Esophagus muscularis mucosa (tissue), 4 donors: ENCODE measurements around the gene PGBD5. TPM values are rescaled to one million over a fixed set of nuclear protein-coding genes. Genes with fewer than 3 reads are reported as not detected.

Experiments used
- DNase-seq: peaks from one replicate; pipeline ENCODE4 v3.0.0-alpha.2; 2017; ENCODE audit errors: extremely low spot score
- H3K27ac ChIP-seq, 4 donors: fragments of 200-600 bp; sonication (generic); replicated peaks in 1 of 4; 1 replicate in 3 of 4; 2 replicates in 1 of 4; pipeline ENCODE4 v1.5.1; 2016 to 2019; ENCODE audit warnings: mild to moderate bottlenecking in 1 of 4
- H3K27me3 ChIP-seq, 4 donors: fragments of 200-600 bp; sonication (generic); one replicate each; pipeline versions ENCODE4 v1.5.1 to v1.6.0; 2016 to 2019
- H3K36me3 ChIP-seq, 4 donors: fragments of 200-600 bp; sonication (generic); one replicate each; pipeline ENCODE4 v1.5.1; 2016 to 2019
- H3K4me1 ChIP-seq, 4 donors: fragments of 200-600 bp; sonication (generic); one replicate each; pipeline ENCODE4 v1.5.1; 2016 to 2019
- H3K4me3 ChIP-seq, 4 donors: fragments of 200-600 bp; sonication (generic); 1 replicate in 2 of 4; 2 replicates in 2 of 4; pipeline ENCODE4 v1.5.1; 2016 to 2019; ENCODE audit warnings: mild to moderate bottlenecking in 4 of 4, moderate library complexity in 1 of 4
- H3K9me3 ChIP-seq, 4 donors: fragments of 200-600 bp; sonication (generic); 1 replicate in 3 of 4; 2 replicates in 1 of 4; pipeline ENCODE4 v1.5.1; 2016 to 2019
- EP300 ChIP-seq: sonication (generic); formaldehyde crosslinking; IDR thresholded peaks from one replicate; pipeline ENCODE4 v1.6.1; 2017; ENCODE audit warnings: antibody characterized with exemption
- POLR2A ChIP-seq: fragments of 450-650 bp; IDR thresholded peaks from one replicate; pipeline ENCODE4 v1.6.1; 2017; ENCODE audit warnings: antibody characterized with exemption, moderate library complexity, mild to moderate bottlenecking, low read depth
- POLR2AphosphoS5 ChIP-seq, 2 donors: sonication (generic); formaldehyde crosslinking; IDR thresholded peaks; one replicate each; pipeline ENCODE4 v1.6.1; 2017; ENCODE audit warnings: antibody characterized with exemption in 2 of 2
- WGBS: methylation state at CpG from one replicate; pipeline ENCODE4 v1.1.5; 2018; 5-methylcytosine and 5-hydroxymethylcytosine counted together
- intact Hi-C: fragments of 100-400 bp; cut with DNase I; formaldehyde crosslinking; loops from one replicate; pipeline ENCODE4 v1.15.1; 2023
- total RNA-seq, 4 donors: library from RNA; depleted of rRNA; stranded (reverse); fragments of >200 nt; gene quantifications; one replicate each; pipeline versions ENCODE4 v1.1.0 to v1.2.1, GENCODE V29; 2016
- TF ChIP-seq, protein P1 (sequence below), 3 experiments: fragments of 200-600 bp in 2 of 3; fragments of 450-650 bp in 1 of 3; sonication (generic) in 2 of 3; IDR thresholded peaks; one replicate each; pipeline ENCODE4 v1.5.1; 2017 to 2019; ENCODE audit warnings: antibody characterized with exemption in 3 of 3, mild to moderate bottlenecking in 2 of 3, moderate library complexity in 1 of 3

PGBD5 gene
- total RNA-seq, 4 donors from 2014 or later: 0.19 to 1.2 (median 0.62) TPM

DNA sequence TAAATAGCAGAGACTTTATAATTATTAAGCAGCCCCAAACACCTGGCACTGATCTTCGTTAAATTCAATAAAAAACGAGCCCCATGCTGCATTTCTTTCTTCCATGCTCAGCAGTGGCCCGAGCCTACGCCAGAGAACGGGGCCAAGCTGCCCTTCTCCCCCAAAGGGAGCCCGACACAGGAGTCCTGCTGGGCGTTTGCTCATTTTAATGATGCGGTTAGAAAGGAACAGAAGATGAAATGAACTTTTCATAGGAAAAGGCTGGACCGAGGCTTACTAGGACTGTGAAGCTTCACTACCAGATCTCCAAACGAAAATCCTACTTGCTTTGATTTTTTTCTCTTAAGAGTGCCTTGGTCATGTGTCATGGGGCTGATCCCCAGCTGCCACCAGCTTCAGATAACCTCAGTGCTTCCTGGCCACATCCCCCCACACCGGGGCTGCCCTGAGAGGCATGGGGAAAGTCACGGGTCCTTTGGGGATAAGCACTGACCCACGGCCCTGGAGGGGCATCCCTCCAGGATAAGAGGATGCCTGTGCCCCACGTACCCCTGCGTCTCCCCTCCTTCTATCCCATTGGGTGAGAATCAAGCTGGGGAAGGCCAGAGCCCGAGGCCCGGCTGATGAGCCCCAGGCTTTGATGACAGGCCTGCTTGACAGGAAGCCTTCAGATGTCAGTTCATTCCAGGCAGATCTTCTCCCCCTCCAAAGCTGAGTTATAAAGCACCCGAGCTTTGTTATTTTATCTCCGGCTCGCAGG is 34.2 kb downstream of the PGBD5 start:
- DNase-seq: no peak
- peaks cover 0 to 6% (median 0%) of the 10 kb centered on the region in 4 donors for H3K4me1 ChIP-seq
- intact Hi-C loops: no loop called here
- TF ChIP-seq POLR2A (no peak), POLR2AphosphoS5 (IDR thresholded peaks at IDR 0.05) (no peak), EP300 (no peak)
- TF ChIP-seq, protein P1, sequence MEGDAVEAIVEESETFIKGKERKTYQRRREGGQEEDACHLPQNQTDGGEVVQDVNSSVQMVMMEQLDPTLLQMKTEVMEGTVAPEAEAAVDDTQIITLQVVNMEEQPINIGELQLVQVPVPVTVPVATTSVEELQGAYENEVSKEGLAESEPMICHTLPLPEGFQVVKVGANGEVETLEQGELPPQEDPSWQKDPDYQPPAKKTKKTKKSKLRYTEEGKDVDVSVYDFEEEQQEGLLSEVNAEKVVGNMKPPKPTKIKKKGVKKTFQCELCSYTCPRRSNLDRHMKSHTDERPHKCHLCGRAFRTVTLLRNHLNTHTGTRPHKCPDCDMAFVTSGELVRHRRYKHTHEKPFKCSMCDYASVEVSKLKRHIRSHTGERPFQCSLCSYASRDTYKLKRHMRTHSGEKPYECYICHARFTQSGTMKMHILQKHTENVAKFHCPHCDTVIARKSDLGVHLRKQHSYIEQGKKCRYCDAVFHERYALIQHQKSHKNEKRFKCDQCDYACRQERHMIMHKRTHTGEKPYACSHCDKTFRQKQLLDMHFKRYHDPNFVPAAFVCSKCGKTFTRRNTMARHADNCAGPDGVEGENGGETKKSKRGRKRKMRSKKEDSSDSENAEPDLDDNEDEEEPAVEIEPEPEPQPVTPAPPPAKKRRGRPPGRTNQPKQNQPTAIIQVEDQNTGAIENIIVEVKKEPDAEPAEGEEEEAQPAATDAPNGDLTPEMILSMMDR (IDR thresholded peaks at IDR 0.05): no peak
- no peak overlapping the region for H3K4me3 ChIP-seq
- no peaks in the 10 kb centered on the region for H3K36me3 ChIP-seq
- peaks cover 0 to 33% (median 0%) of the 10 kb centered on the region in 4 donors for H3K27me3 ChIP-seq
- peaks cover 0 to 5% (median 0%) of the 10 kb centered on the region in 4 donors for H3K9me3 ChIP-seq
- 39% methylated on average over 16 of the region's 20 CpGs for WGBS
- no peak overlapping the region for H3K27ac ChIP-seq

DNA sequence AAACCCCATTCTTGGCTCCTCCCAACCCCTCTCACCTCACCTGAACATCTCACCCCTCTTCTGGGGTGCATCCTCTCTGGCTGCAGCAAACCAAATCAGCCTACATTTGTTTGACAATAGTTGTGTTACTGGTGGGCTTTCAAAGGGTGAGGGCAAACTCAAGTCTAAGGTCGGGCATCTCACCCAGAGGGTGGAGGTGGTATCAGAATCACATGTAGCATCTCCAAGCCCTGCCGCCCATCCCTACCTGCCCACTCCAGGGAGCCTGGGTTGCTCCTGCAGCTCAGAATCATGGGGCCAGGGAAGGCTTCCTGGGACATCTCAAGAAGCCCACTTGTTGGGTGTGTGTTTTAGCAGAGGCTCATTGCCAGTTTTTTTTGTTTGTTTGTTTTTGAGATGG is 35.8 kb downstream of the PGBD5 start:
- WGBS: 79% methylated on average over 2 of the region's 2 CpGs
- Histone ChIP-seq H3K4me1 (peaks cover 0 to 8% (median 0%) of the 10 kb centered on the region in 4 donors), H3K9me3 (peaks cover 0 to 5% (median 0%) of the 10 kb centered on the region in 4 donors), H3K27ac (no peak overlapping the region), H3K4me3 (no peak overlapping the region), H3K36me3 (no peaks in the 10 kb centered on the region), H3K27me3 (peaks cover 0 to 17% (median 0%) of the 10 kb centered on the region in 4 donors)
- TF ChIP-seq, protein P1 (IDR thresholded peaks at IDR 0.05): no peak
- TF ChIP-seq POLR2A (no peak), EP300 (no peak), POLR2AphosphoS5 (IDR thresholded peaks at IDR 0.05) (no peak)
- no peak for DNase-seq
- intact Hi-C loops: no loop called here

DNA sequence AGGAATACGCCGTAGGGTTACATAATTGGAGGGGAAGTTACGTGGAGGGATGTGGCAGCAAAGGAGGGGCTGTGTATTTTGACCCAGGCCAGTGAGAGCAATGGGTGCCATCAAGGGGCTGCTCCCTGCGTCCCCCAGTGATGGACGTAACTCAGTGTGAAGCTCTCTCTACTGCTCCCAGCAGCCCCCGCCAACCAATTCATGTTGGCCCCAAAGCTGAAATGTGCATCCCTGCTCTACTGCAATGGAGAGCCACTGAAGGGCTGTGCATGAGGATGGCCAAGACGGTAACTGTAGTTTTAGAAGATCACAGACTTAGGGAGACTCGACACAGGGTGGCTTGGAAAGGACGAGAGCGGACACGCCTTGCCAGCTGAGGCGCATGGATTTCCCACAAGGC is 38.3 kb downstream of the PGBD5 start:
- no peak overlapping the region for H3K27ac ChIP-seq
- H3K27me3 ChIP-seq: peaks cover 0 to 8% (median 0%) of the 10 kb centered on the region in 4 donors
- peaks cover 0 to 5% (median 0%) of the 10 kb centered on the region in 4 donors for H3K9me3 ChIP-seq
- TF ChIP-seq, protein P1 (IDR thresholded peaks at IDR 0.05): no peak
- no peak for TF ChIP-seq EP300
- no peak for TF ChIP-seq POLR2AphosphoS5 (IDR thresholded peaks at IDR 0.05)
- TF ChIP-seq POLR2A: no peak
- DNase-seq: no peak
- no peaks in the 10 kb centered on the region for H3K36me3 ChIP-seq
- H3K4me1 ChIP-seq: peaks cover 0 to 8% (median 0%) of the 10 kb centered on the region in 4 donors
- intact Hi-C loops: no loop called here
- WGBS: 92% methylated on average over 11 of the region's 12 CpGs
- no peak overlapping the region for H3K4me3 ChIP-seq

DNA sequence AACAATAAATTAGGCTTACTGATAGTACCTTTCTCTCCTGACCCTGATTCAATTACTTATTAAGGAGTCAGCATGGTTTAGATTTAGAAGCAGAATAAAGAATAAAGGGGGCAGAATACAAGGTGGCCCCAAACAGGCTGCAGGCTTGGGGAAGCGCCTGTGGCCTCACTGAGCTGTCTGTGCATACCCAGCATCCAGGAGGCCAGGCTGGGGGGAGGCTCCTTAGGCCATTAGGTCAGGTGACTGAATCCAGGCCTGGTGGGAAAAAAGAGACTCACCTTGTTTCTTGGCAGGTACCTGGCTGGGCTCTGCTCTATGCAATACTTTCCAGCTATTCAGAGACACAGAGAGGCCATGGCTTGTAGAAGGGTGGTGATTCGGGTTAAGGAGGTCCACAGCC is 38.8 kb downstream of the PGBD5 start:
- H3K4me3 ChIP-seq: no peak overlapping the region
- DNase-seq: no peak
- no peak for TF ChIP-seq POLR2AphosphoS5 (IDR thresholded peaks at IDR 0.05)
- no peak for TF ChIP-seq EP300
- no peak for TF ChIP-seq POLR2A
- TF ChIP-seq, protein P1 (IDR thresholded peaks at IDR 0.05): no peak
- WGBS: 68% methylated on average over 2 of the region's 2 CpGs
- H3K36me3 ChIP-seq: no peaks in the 10 kb centered on the region
- H3K9me3 ChIP-seq: no peaks in the 10 kb centered on the region
- peaks cover 0 to 3% (median 0%) of the 10 kb centered on the region in 4 donors for H3K27me3 ChIP-seq
- intact Hi-C loops: no loop called here
- H3K4me1 ChIP-seq: peaks cover 0 to 8% (median 0%) of the 10 kb centered on the region in 4 donors
- H3K27ac ChIP-seq: no peak overlapping the region
